ENCODE measurements around the gene SKAP1. TPM values are rescaled to one million over a fixed set of nuclear protein-coding genes. Genes with fewer than 3 reads are reported as not detected.
"Not testable (repeated sequence)": the region's sequence is repeated elsewhere in the genome, so short reads cannot be mapped to it uniquely, and the experiment has no call there.

Gene SKAP1
- total RNA-seq, 1 donor from 2014 or later, result under 0.01 TPM

DNA sequence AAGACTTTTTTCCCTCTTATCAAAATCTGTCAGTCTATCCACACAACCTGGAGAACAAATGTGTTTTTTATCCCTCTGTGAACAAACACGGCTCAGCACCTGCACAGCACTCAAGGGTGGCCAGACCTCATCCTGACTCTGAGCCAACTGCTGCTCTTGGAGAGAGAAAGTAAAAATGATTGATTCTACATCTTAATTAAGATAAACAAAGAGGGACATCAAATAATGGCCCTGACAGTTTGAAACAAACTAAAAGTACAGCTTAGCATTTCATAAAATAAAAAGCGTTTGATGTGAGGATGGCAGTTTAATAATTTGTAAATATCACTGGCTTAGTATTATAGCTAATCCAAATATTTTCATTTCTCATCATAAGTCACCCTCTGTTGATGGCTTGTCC, 216.2 kb downstream of the SKAP1 start:
- no peak for DNase-seq (ENCODE audit: low read depth in 2 of 2)

GRCh38 chr17:48211787-48212186, 218.2 kb downstream of the SKAP1 start:
- no peak for DNase-seq (ENCODE audit: low read depth in 2 of 2)

DNA sequence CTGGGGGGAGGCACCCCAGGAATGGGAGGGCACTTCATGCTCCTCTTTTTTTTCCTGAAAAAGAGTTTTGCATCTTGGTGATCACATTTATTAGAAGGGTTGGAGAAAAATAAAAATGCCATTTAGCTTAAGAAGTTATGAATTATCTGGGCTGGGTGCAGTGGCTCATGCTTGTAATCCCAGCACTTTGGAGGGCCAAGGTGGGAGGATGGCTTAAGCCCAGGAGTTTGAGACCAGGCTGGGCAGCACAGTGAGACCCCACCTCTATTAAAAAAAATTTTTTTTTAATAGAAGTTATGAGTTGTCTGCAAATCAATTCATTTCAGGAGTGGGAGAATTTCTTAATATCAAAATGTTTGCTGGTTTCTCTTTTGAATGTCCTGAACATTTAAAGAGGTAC, 219.0 kb downstream of the SKAP1 start:
- no peak for DNase-seq (ENCODE audit: low read depth in 2 of 2)

- no peak for DNase-seq (ENCODE audit: low read depth in 2 of 2)
Measured at GRCh38 chr17:48209973-48210372, 220.0 kb downstream of the SKAP1 start.

- DNase-seq (ENCODE audit: low read depth in 2 of 2), result no peak
Measured at GRCh38 chr17:48207776-48208544, 222.1 kb downstream of the SKAP1 start.

DNA sequence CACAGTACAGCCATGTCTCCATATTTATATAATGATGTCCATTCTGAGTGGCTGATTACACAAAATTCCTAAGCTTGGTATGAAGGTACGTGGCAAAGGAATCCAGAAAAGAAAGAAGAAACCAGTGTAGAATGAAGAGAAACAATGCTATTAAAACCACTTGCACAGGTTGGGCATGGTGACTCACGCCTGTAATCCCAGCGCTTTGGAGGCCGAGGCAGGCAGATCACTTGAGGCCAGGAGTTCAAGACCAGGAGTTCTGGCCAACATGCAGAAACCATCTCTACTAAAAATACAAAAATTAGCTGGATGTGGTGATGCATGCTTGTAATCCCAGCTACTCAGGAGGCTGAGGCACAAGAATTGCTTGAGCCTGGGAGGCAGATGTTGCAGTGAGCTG, 223.0 kb downstream of the SKAP1 start:
- DNase-seq (ENCODE audit: low read depth in 2 of 2), result not testable (repeated sequence)

GRCh38 chr17:48202959-48203358, 227.1 kb downstream of the SKAP1 start:
- DNase-seq (ENCODE audit: low read depth in 2 of 2), result no peak

- peak in 1 of 2 donors; percentile 12 for DNase-seq (ENCODE audit: low read depth in 2 of 2)
Measured at GRCh38 chr17:48198950-48199541, 231.0 kb downstream of the SKAP1 start.

DNA sequence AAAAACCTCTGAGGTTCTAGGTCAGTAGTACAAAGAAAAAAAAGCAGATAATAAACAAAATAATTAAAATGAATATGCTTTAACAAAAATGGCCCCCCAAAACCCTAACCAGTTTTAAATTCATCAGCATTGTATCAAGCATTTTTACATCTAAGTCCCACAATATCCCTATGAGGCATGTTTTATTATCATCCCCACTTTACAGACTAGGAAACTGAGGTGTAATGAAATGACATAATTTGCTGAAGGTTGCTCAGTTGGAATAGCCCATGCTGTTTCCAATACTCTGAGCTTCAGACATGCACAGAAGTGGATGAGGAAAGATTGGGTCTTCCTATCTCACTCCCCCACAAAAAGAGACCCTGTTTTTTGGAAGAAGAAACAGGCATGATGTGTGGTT, 234.1 kb downstream of the SKAP1 start:
- no peak for DNase-seq (ENCODE audit: low read depth in 2 of 2)

DNA sequence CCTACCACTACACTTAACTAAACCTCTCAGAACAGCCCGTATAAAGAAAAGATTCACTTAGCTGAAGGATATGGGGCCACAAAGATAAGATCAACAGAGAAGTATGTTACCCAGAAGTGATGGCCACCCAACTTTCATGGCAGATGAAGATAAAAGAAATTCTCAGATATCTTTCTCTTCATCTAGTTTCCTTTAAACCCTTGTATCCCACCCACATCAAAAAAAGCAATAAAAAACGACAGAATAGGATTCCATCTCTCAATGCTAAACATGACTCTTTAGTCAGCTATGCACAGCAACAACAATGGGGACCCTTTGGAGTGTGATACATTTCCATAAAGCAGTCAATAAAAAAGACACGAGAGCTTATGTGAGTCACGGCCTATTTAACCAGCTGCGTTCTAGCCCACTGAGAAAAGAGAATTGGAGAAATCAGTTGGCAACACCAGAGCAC, 235.9 kb downstream of the SKAP1 start:
- peak; percentile 18 to 83 for DNase-seq (ENCODE audit: low read depth in 2 of 2)

DNA sequence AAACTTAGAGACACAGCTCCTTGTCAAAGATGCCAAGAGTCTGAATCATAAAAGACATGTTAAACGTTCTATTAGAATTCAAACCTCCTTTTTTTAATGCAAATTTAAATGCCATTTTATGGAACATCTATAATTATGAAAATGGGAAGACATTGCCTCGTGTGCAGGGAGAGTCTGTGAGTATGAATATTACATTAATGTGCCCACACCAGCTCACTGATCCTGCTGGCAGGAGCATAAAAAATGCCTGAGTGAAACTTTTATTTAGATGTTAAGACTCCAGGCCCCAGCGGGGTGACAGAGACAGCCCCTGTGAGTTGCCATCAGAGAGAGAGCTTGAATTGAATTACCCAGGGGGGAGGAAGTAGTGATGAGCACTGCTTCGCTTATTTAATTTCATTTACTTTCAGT, 237.7 kb downstream of the SKAP1 start:
- DNase-seq (ENCODE audit: low read depth in 2 of 2), result no peak

DNA sequence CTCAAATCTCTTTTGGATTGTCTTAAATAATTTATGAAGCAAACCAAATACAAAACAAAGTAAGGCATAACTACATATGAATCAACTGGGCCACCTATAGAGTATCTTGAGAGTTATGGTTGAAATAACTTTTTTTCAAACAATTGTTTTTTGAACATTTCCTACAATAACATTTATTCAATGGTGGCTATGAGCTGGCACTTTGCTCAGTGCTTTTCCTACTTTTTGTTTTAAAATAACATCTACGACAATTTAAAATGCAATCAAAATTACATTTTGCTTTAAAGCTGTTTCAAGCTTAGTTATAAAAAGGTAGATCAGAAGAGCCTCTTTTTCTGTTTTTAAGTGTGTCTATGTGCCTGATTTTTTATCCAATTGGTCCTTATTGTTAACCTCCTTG, 238.7 kb downstream of the SKAP1 start:
- peak in 1 of 2 donors; percentile 19 for DNase-seq (ENCODE audit: low read depth in 2 of 2)

DNA sequence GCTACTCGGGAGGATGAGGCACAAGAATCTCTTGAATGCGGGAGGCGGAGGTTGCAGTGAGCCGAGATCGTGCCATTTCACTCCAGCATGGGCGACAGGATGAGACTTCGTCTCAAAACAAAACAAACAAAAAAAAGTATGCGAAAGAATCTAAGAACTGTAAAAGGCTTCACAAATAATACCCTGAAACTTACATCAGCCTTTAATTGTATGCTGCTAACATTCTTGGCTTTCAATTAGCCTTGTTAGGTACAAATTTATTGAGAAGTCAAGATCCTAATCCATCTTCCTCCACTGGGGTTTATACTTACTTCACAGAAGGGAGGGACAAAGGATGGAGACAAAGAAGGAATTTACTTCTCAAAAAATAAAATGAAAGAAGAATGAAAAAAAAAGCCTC, 239.1 kb downstream of the SKAP1 start:
- DNase-seq (ENCODE audit: low read depth in 2 of 2), result no peak

GRCh38 chr17:48187872-48188608, 242.0 kb downstream of the SKAP1 start:
- no peak for DNase-seq (ENCODE audit: low read depth in 2 of 2)

- not testable (repeated sequence) for DNase-seq (ENCODE audit: low read depth in 2 of 2)
Measured at GRCh38 chr17:48186317-48186716, 243.7 kb downstream of the SKAP1 start.

GRCh38 chr17:48184721-48185120, 245.3 kb downstream of the SKAP1 start:
- no peak for DNase-seq (ENCODE audit: low read depth in 2 of 2)

DNA sequence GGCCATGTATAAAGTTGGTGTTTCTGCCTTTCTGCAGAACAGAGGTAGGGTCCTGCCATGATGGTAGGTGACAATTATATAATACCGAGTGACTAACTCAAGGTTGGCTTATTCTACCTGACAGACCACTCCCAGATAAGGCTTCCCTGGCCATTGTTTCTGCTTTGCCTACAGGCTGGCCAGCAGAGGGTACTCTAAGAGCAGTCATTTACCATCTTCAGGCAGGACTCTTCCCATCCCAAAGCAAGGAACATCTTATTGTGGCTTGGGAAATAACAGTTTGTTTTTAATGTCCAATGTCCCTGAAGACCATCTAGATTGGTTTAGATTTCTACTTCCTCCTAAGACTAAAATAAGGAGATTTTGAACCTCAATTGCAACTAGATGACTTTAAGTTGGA, 248.4 kb downstream of the SKAP1 start:
- DNase-seq (ENCODE audit: low read depth in 2 of 2), result peak; percentile 4 to 46

- DNase-seq (ENCODE audit: low read depth in 2 of 2), result no peak
Measured at GRCh38 chr17:48180842-48181629, 249.0 kb downstream of the SKAP1 start.

GRCh38 chr17:48179071-48179945, 250.7 kb downstream of the SKAP1 start:
- no peak for DNase-seq (ENCODE audit: low read depth in 2 of 2)

GRCh38 chr17:48178317-48178716, 251.7 kb downstream of the SKAP1 start:
- DNase-seq (ENCODE audit: low read depth in 2 of 2), result no peak

DNA sequence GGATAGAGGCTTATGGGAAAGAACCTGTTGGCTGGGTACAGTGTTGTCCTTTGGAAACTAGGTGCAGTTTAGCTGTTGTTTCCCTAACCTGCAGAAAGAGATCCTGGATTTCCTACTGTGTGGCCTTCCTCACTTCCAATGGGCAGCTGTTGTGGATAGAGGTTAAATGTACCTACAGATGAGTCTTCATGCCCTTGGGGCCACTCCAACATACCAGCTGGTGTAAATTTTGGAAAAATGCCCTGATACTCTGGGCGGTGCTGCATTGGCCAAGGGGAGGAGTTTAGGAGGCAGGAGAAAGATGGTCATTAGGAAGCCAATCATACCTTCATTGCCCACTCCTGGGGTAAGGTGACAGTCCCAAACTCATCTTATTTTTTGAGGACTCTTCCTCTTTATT, 252.2 kb downstream of the SKAP1 start:
- DNase-seq (ENCODE audit: low read depth in 2 of 2), result no peak

Measured in dermis microvascular lymphatic vessel endothelial cell (primary cell).